ENCODE measurements around the gene ATXN7L1. TPM values are rescaled to one million over a fixed set of nuclear protein-coding genes. Genes with fewer than 3 reads are reported as not detected.

The ATXN7L1 gene
- total and polyA plus RNA-seq, 2 of the 8 experiments (the other 6 are each of a cell fraction or from before 2014, with no cell fraction given): 14.3 to 34.0 TPM

GRCh38 chr7:105708763-105709080 lies 167.7 kb downstream of the ATXN7L1 start:
- no peak overlapping the region for H3K14ac ChIP-seq (ENCODE audit: insufficient read length)
- H3K9me3 ChIP-seq (ENCODE audit: insufficient read depth in 2 of 2, low read depth in 1 of 2, low read length in 1 of 2): peaks cover 29 to 33% of the 10 kb centered on the region in 2 experiments
- H3K36me3 ChIP-seq (ENCODE audit: control insufficient read depth in 2 of 4, insufficient read depth in 4 of 4, low read length in 3 of 4): peaks cover 0 to 27% (median 1%) of the 10 kb centered on the region in 4 experiments; a peak in 4 of 8 replicates
- no peak overlapping the region for H2BK12ac ChIP-seq (ENCODE audit: low read depth, low read length)
- H2AFZ ChIP-seq (ENCODE audit: low read length): no peak overlapping the region
- no peak overlapping the region for H2BK120ac ChIP-seq (replicated peaks; ENCODE audit: low read depth, low read length)
- no peak for FAIRE-seq
- no peak for DNase-seq (ENCODE audit: low read depth in 1 of 2, low spot score in 2 of 2)
- no peak overlapping the region for H4K91ac ChIP-seq (replicated peaks; ENCODE audit: insufficient read length, low read length)
- ChIA-PET CTCF (ENCODE audit: partially characterized antibody) (no interaction called here), POLR2A (ENCODE audit: partially characterized antibody) (no interaction called here)
- no peak overlapping the region for H2BK20ac ChIP-seq (ENCODE audit: low read length)
- no peak overlapping the region for H3K9ac ChIP-seq (replicated peaks in 1 of 4; ENCODE audit: extremely low read depth in 1 of 4, low read depth in 3 of 4, low read length in 3 of 4)
- WGBS, 2 experiments (ENCODE audit: extremely low coverage in 1 of 2, insufficient coverage in 1 of 2, insufficient read length in 1 of 2, insufficient replicate concordance in 2 of 2, low coverage in 1 of 2, low lambda C conversion rate in 2 of 2, missing lambda C conversion rate in 1 of 2): 98% methylated on average over 4 of the region's 4 CpGs; no CpG with 5 or more reads in 1 of the 2 experiments
- H3K23me2 ChIP-seq (ENCODE audit: low read depth, low read length): no peaks in the 10 kb centered on the region
- no peaks in the 10 kb centered on the region for H4K20me1 ChIP-seq (replicated peaks in 1 of 2; ENCODE audit: control insufficient read depth in 1 of 2, insufficient read depth in 2 of 2, low read length in 2 of 2)
- H3K4me1 ChIP-seq (replicated peaks in 1 of 4; ENCODE audit: control insufficient read depth in 3 of 4, insufficient read depth in 4 of 4, low read length in 3 of 4): peaks cover 0 to 3% (median 0%) of the 10 kb centered on the region in 4 experiments; a peak in 1 of 7 replicates
- no peak overlapping the region for H3K23ac ChIP-seq (ENCODE audit: insufficient read length)
- no peaks in the 10 kb centered on the region for H3K79me1 ChIP-seq (ENCODE audit: low read depth, low read length)
- H3K27me3 ChIP-seq (replicated peaks in 1 of 4; ENCODE audit: control insufficient read depth in 3 of 4, extremely low read depth in 1 of 4, insufficient read depth in 3 of 4, low read length in 3 of 4): no peaks in the 10 kb centered on the region
- H4K8ac ChIP-seq (ENCODE audit: extremely low read depth, insufficient read depth, low read length): no peak overlapping the region
- no peak overlapping the region for H2BK15ac ChIP-seq (ENCODE audit: low read length)
- no peak overlapping the region for H3K27ac ChIP-seq (ENCODE audit: low read depth, low read length)
- H2BK5ac ChIP-seq (ENCODE audit: low read depth, low read length): no peak overlapping the region
- no peak overlapping the region for H3K4me3 ChIP-seq (ENCODE audit: extremely low read depth in 1 of 4, insufficient read depth in 2 of 4, low read depth in 3 of 4, low read length in 4 of 4)
- H3K4me2 ChIP-seq (ENCODE audit: insufficient read depth in 1 of 2, low read depth in 2 of 2, low read length in 2 of 2): no peak overlapping the region
- no peak overlapping the region for H4K5ac ChIP-seq (ENCODE audit: insufficient read length, low read depth, low read length)
- no peak overlapping the region for H3K56ac ChIP-seq (replicated peaks; ENCODE audit: insufficient read length, low read depth, low read length)
- no peak overlapping the region for H3K18ac ChIP-seq (ENCODE audit: extremely low read depth, low read length)
- H3K4ac ChIP-seq (replicated peaks; ENCODE audit: insufficient read length, low read depth, low read length): no peak overlapping the region
- H2AK5ac ChIP-seq (ENCODE audit: low read depth, low read length): no peak overlapping the region
- no peaks in the 10 kb centered on the region for H3K79me2 ChIP-seq (ENCODE audit: control insufficient read depth in 1 of 2, insufficient read depth in 2 of 2, low read length in 2 of 2)
- TF ChIP-seq CTCF (IDR thresholded peaks at IDR 0.05; ENCODE audit: control extremely low read depth in 1 of 3, insufficient read depth in 1 of 3, low read depth in 1 of 3, low read length in 3 of 3) (no peak), KDM5A (IDR thresholded peaks at IDR 0.05; ENCODE audit: low read length) (no peak), ZNF274 (IDR thresholded peaks at IDR 0.05; ENCODE audit: borderline replicate concordance, extremely low read depth, low read length) (no peak), GABPA (IDR thresholded peaks at IDR 0.05; ENCODE audit: borderline replicate concordance, insufficient read depth, low read length) (no peak), SP4 (IDR thresholded peaks at IDR 0.05; ENCODE audit: low read length) (no peak), USF2 (IDR thresholded peaks at IDR 0.05; ENCODE audit: low read length) (no peak)

Measured in H1 (cell line).